HG02759 (cell line): ENCODE results near the gene COG3.
A peak's percentile ranks its signal among the peaks of the same experiment; 100 is the strongest.

Experiments
- ATAC-seq: cut with Tn5 transposase; IDR thresholded peaks from one replicate; pipeline ENCODE4 v1.9.1; 2021; ENCODE audit warnings: mild to moderate bottlenecking, moderate library complexity; ENCODE audit not compliant: unreplicated experiment

The COG3 gene

DNA sequence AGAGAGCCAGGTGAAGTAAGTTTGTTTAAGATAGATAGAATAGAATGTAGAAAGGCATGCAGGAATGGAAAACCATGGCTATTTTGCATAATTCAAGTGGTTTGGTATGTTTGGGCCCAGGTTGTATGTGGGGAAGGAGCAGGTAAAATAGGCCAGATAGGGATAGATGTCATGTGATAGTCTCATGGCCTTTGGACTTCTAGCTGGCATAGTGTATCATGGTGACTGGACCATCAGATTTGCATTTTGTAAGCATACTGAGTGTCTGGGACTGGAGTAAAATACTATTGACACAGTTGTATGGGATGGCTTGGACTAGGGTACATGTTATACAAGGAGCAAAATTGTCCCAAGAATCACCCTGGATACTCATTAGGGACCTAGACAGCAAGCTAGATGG is 38.9 kb downstream of the COG3 start:
- ATAC-seq = no peak

DNA sequence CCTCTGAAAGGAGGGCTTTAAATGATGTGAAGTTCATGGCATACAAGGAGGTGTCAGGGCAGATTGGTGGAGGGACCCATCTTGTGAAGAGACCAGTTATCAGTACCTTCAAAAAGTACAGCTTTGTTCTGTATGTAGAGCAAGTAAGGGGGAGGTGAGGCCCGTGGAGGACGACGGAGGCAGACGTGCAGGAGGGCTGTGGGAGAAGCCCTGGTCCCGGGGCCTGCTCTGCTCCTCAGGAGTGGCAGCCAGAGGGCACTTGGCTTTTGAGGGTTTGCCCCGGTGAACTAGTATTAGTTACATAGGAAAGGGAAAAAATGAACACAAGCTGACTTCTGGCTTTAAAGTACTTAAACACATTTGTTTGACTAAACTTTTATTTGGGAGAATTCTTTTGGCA is 42.1 kb downstream of the COG3 start:
- no peak for ATAC-seq

DNA sequence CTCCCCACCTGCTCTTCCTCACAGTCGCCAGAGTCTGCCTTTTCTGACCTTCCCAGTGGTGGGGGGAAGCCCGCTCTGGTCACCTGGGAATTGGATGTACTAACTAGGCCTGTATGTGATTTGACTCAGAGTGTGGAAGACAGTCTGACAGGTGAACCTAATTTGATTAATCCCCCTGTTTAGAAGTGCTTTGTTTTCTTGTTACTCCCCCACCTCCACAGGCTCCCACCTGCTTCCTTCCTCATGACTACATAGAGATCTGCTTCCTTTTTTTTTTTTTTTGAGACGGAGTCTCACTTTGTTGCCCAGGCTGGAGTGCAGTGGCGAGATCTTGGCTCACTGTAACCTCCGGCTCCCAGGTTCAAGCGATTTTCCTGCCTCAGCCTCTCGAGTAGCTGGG is 44.0 kb downstream of the COG3 start:
- ATAC-seq = no peak

DNA sequence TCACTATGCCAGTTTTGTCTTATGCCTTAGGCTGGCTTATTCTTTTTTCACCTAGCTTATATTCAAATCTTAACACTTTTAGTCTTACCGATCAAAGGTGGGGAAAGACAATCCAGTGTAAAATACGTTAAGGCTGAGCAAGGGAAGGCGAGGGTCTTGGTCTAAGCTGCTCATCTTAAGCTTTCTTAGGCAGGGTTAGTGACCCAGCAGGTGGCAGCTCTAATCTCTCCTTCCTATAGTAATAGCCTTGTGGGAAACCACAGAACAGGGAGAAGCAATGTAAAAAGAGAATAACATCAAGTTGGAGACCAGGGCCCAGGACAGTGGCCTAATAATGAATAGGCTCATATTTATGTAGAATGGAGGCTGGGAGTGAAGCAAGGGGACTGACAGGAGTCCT is 45.9 kb downstream of the COG3 start:
- ATAC-seq = no peak

DNA sequence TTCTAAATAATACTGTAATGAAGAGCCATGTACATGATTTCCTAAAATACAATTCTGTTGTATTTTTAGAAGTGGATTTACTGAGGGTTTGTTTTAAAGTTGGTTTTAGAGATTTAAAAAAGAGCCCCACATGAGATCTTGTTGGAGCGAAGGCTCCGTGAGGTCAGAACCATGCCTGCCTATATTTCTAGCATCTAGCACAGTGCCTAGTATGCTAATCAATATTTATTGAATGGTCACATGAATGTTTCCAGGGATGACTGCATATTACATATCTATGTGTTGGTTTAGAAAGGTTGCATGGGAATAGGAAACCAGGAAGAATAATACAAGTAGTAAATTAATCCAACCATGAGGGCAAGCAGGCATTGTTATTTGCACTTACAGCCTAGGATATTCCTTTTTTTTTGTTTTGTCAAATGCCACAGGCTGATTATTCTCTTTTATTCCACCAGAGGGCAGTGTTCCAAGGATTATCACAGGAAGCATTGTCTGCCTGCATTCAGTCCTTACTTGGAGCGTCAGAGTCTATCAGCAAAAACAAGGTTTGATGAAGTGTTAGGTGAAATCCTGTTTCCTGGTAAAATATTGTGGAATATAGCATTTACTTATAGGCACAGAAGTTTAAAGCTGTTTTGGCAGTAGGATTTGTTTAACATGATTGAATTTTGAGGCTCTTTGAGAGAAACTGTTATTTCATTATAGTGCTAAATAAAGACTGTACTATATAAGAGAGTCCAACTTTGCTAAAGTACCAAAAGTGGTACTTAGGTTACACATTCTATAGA is 46.8 kb downstream of the COG3 start:
- no peak for ATAC-seq

DNA sequence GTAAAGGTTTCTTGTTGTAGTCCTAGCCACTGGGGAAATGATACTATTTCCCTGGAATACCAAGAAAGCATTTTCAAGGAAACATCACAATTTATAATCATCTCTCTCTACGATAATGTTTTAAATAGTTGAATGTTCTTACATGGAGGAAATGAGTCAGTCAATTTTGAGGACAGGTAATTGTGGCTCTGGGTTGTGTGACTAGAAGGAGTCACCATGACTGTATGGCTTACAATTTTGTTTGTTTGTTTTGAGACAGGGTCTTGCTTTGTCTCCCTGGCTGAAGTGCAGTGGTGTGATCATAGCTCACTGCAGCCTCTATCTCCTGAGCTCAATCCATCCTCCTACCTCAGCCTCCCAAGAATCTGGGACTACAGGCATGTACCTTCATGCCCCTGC is 47.4 kb downstream of the COG3 start:
- ATAC-seq = no peak

DNA sequence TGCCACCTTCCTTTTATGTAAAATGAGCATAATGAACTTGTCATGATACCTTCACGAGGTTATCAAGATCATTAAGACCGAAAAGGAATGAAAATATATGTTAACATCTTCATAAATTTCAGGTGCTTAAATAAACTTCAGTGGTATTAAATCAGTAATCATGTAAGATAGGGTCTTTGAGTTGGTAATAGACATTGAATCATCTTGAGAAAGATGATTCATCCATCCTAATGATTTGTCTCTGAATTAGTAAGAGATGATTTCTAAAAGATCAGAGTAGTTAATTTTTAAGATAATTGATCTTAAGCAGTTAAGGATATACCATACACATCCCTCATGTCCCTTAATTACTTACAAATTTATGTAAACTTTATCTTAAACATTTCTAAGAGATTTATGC is 52.0 kb downstream of the COG3 start:
- ATAC-seq = no peak

DNA sequence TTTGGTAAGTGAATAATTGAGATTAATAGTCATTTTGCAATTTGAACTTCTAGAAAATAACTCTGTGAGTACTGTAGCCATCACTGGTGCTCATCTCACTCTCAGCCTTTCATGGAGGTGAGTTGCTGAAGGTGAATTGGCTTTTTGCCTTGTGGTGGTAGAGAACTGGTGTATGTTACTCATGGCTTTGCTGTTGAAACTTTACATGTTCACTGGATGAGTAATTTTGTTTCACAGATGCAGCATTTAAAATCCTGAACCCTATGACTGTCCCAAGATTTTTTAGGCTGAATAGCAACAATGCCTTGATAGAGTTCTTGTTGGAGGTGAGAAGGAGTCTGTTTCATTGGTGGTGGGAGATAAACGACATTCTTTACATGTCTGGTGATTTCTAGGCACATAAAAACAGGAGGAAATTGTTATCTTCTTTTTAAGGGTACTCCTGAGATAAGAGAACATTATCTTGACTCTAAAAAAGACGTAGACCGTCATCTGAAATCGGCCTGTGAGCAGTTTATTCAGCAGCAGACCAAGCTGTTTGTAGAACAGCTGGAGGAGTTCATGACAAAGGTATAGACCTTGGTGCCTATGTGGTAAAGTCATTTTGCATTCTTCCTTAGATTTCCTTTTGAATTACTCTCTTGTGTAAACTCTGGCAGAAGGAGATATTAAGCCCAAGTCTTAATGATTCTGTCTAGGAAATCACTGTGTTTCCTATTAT is 53.9 kb downstream of the COG3 start:
- ATAC-seq = no peak

DNA sequence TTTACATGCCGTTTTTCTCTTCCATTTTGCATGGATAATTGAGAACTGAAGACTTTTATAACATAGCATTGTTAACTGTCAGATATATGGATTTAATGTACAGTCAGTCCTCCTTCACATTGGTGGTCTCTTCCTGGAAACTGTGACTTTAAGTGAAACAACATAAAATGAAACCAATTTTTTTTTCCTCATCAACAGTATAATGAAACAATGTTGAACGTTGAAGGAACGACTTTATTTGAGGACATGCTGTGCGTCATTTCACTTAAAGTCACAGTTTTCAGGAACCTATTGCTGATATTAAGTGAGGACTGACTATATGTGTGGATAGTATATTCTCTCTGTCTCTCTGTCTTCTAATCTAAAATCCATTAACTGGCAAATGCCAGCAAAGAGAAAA is 54.8 kb downstream of the COG3 start:
- ATAC-seq = no peak

DNA sequence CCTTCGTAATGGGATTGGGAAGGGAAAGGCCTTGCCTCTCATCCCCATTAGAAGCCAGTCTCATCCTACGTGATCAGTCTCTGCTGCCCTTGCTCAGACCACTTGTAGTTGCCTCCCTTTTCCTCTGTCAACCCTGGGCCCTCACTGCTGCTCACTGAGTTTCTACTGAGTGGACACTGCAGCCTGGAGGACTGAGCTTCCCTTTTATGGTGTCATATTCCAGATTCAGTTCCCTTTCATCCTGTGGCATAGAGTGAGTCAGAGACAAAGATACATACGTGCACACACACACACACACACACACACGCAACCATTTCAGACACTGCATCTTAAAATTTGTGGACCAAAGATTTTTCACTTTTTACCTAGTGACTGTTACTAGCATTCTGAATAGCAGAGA is 56.6 kb downstream of the COG3 start:
- no peak for ATAC-seq

DNA sequence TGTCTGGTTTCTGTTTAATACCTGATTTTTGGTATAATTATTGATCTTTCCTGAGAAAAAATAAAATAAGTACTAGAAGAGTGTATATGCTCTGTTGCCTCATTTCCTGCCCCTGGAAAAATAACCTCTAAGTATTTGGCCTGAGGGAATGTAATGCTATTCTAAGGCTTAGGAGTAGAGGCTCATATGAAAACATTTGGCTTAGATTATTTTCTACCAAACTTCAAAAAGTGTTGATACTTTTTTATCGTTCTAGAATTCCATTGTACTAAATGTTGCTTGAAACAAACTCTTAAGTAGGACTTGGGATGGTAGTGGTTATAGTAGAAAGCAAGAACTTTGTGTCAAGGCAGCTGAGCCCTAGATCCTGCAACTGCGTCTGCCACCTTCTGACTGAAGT is 57.8 kb downstream of the COG3 start:
- no peak for ATAC-seq

DNA sequence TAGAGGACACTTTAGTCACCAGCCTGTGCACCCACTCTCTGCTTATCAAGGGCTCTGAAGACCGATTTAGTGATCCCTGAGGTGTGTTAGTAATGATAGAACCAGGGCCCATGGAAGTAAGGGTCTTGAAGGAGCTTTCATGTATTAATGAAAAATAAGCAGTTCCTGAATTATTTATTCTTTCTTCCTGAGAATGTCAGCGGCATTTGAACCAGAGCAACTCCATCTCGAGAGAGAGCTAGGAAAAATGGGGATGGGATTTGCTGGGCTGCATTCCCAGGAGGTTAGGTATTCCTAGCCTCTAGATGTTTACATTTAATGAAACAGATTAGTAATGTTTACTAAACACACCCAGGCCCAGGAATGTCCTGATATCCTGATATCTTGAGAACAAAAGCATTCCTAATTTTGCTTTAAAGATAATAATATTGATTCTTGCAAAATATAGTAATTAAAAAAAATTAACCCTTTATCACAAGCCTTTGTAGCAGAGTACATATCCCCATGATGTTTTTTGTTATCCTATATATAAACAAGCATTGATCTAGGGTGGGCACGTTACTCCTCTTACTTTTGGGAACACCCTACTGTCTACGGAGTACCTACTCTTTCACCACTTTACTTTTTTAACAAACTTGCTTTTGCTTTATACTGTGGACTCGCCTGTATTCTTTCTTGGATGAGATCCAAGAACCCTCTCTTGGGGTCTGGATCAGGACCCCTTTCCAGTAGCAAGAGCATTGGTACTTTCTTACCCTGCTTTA is 63.1 kb downstream of the COG3 start:
- no peak for ATAC-seq

DNA sequence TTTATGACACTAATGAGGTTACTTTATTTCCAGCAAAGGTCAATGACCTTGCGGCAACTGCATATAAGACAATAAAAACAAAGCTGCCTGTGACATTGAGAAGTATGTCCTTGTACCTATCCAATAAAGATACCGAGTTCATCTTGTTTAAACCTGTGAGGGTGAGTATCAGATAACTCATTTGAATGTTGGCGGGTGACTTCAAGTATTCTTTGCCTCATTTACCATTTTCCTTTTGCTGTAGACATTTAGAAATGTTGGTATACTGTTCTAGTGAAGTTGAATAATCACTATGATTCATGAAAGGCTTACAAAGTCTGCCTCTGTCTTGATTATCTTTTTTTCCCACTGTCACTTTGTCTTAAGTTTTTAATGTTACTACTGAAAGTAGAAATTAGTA is 65.0 kb downstream of the COG3 start:
- ATAC-seq = no peak

DNA sequence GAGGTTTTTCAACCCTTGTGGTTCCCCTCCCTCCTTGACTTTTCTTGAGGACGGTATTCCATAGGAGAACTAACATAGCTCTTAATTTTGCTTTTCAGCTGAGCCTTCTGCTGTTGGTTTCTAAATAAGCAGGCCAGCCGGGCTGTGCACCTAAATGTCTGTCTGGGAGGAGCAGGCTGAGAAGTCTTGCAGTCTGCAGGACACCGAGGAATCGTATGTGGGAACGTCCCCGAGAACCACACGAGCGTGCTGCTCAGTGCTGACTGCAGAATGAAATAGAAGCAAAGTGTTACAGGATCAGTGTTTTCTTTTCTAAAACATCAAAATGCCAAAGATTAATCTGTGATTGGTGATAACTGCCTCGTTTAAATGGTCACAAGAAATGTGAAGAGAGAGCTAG is 69.9 kb downstream of the COG3 start:
- ATAC-seq = no peak

DNA sequence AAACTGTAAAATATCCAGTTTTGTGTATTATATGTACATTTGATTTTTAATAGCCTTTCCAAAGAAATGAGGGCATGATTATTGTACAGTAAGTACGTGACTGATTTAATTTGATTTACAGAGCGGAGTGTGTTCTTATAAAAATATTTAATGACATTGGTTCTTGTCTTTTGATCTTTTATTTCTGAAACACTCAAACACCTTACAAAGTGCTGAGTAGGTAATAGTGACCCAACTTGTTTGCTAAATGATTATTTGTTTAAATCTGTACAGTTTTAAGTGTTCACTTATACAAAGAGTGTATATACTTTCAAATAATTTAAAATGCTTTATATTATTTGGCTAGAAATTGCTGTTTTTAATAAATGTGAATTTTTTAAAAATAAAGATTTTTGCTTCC is 71.5 kb downstream of the COG3 start:
- ATAC-seq = no peak

DNA sequence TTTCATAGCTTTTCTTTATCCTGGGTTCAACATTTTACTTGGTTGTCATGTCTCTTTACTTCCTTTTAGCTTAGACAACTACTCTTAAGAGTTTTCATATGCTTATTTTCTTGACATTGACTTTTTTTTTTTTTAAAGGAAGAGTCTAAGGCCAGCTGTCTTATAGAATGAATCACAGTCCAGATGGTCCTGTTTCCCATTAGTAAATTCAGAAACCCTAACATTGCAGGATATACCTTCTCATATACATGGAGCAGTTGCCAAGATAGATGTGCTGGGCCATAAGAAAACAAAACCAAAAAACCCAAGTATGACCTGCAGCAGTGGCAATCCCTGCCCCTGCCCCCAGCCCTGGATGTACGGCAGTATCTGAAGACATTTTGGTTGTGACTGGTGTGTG is 72.8 kb downstream of the COG3 start:
- no peak for ATAC-seq

DNA sequence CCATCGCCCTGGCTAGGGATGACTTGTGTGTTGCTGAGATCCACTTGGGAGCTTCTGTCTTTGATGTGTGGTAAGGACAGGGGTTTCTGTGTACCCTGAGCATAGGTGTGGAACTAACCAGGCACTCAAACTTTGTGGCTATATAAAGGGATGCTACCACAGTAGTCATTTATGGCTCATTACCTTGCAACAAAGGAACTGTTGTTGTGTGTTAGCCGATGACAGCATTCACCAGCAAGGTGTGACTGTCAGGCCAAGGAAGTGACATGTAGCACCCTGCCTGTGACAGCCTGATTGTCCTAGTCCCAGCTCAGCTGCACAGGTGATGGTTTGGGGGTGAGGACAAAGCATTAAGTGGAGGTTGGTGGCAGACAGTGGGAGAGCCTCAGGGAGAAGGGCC is 73.6 kb downstream of the COG3 start:
- peak; percentile 64 for ATAC-seq

DNA sequence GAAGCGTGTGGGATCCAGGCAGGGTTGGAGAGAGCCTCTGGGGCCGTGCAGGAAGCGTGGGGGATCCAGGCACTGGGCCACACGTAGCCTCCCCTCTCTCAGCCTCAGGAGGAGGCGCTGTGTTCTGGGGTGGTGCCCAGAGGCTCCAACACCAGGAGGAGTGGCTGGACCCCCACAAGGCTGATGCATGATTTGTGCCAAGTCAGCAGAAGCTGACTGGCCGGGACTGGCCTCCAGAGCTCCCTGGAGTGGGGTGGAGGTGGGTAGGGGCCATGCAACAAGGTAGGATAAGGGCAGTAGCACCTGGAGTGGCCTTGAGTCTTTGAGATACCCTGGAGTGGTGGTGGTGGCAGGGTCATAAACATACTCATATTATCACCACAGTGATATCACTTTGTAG is 75.5 kb downstream of the COG3 start:
- no peak for ATAC-seq

DNA sequence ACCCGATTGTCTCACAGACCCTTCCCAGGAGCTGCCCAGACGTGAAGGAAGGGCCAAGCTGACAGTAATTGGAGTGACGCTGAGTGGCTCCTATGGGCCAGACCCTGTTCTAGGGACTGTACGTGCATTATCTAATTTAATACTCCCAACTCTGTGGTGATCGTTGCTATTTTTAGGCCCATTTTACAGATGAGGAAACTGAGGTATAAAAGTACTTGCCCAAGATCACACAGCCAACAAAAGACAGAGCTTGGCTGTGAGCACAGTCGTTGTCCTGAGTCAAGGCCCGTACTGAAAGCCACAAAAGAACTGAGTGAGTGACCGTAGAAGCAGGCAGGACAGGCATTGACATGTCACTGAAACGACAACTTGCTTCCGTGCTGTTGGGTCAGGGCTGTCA is 76.1 kb downstream of the COG3 start:
- ATAC-seq = no peak

DNA sequence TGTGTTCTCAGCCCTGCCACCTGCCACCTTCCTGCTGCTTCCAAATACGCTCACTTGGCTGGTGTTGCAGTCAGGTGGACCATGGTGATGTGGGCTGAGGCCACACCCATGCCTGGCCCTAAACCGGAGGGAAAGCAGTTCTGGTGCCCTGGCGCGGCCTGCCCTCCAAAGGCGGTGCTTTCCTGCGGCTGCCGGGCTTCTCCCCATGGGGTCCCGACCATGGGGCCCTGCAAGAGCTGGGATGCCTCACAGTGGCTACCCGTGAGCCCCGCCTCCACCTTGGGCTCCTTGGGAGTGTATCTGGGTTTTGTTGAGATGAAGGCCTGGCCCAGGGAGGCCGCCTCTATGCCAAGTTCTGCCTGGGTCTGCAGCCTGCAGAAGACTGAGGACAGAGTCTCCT is 77.1 kb downstream of the COG3 start:
- ATAC-seq = no peak

DNA sequence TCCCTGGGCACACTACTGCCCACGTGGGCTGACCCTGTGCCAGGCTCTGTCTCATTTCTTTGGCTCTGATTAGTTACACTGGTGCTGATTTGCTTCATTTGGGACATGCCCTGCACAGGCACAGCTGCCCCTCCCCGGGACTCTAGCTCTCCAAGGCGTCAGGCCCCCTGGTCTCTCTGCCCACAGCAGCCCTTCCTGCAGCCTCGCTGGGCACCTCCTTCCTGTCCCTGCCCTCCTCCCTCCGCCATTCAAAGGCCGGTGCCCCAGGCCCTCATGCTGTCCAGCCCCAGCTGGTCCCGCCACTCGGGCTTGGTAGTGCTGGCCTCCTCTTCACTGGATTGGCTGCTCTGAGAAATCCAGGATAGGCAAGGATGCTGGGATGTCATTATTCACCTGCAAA is 77.7 kb downstream of the COG3 start:
- ATAC-seq = no peak

DNA sequence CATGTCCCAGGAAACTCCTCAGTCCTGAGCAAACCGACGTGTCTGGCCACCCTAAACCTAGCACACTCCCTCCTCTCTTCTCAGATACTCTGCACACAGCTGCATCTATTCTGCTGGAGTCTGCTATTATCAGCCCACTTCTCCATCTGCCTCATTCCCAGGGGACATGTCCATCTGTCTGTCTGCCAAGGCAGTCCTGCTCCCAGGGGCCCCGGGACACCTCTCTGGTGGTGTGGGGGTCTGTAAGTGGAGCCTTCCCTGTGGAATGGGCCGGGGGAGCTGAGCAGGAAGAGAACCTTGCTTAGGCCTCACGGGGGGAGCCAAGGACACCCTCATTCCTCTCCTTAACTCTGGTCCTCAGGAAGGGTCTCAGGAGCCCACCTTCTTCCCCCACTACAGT is 78.1 kb downstream of the COG3 start:
- ATAC-seq = no peak
